ENCODE data around the gene CPNE5.

GRCh38 chr6:36769676-36770499 is 69.4 kb downstream of the CPNE5 start:
- no peak for TF ChIP-seq POLR2AphosphoS5 (IDR thresholded peaks at IDR 0.05; ENCODE audit: low read depth, low read length)
- no peak for TF ChIP-seq CTCF (IDR thresholded peaks at IDR 0.05)

Data from Panc1 (cell line).